ENCODE data around the gene PPIF. TPM values are rescaled to one million over a fixed set of nuclear protein-coding genes. Genes with fewer than 3 reads are reported as not detected.

Gene PPIF
- total RNA-seq, 1 experiment from 2014 or later: 19.1 TPM

GRCh38 chr10:79372871-79373270 is 25.6 kb downstream of the PPIF start:
- DNase-seq (ENCODE audit: low read depth): no peak

GRCh38 chr10:79374312-79375191 is 27.3 kb downstream of the PPIF start:
- DNase-seq (ENCODE audit: low read depth): peak; percentile 58

GRCh38 chr10:79375321-79376077 is 28.2 kb downstream of the PPIF start:
- peak; percentile 56 for DNase-seq (ENCODE audit: low read depth)

GRCh38 chr10:79376078-79376628 is 28.9 kb downstream of the PPIF start:
- no peak for DNase-seq (ENCODE audit: low read depth)

- DNase-seq (ENCODE audit: low read depth): no peak
Observed at GRCh38 chr10:79376751-79377556, 29.7 kb downstream of the PPIF start.

GRCh38 chr10:79377557-79378382 is 30.5 kb downstream of the PPIF start:
- no peak for DNase-seq (ENCODE audit: low read depth)

GRCh38 chr10:79378383-79378646 is 31.0 kb downstream of the PPIF start:
- no peak for DNase-seq (ENCODE audit: low read depth)

- DNase-seq (ENCODE audit: low read depth): no peak
Observed at GRCh38 chr10:79378647-79379511, 31.6 kb downstream of the PPIF start.

- DNase-seq (ENCODE audit: low read depth): no peak
Observed at GRCh38 chr10:79379512-79380124, 32.3 kb downstream of the PPIF start.

- no peak for DNase-seq (ENCODE audit: low read depth)
Observed at GRCh38 chr10:79380125-79380945, 33.1 kb downstream of the PPIF start.

- no peak for DNase-seq (ENCODE audit: low read depth)
Observed at GRCh38 chr10:79380946-79381721, 33.9 kb downstream of the PPIF start.

GRCh38 chr10:79381804-79382221 is 34.5 kb downstream of the PPIF start:
- DNase-seq (ENCODE audit: low read depth): peak; percentile 80

- DNase-seq (ENCODE audit: low read depth): no peak
Observed at GRCh38 chr10:79382491-79382941, 35.2 kb downstream of the PPIF start.

- DNase-seq (ENCODE audit: low read depth): no peak
Observed at GRCh38 chr10:79383974-79384606, 36.8 kb downstream of the PPIF start.

- no peak for DNase-seq (ENCODE audit: low read depth)
Observed at GRCh38 chr10:79384773-79385391, 37.6 kb downstream of the PPIF start.

GRCh38 chr10:79385392-79385795 is 38.1 kb downstream of the PPIF start:
- DNase-seq (ENCODE audit: low read depth): no peak

Data from RPMI7951 (cell line).